CD4-positive, alpha-beta T cell treated with Interleukin-1 beta for 1 hour (primary cell): ENCODE results near the gene ADNP.

Experiments
- DNase-seq, 2 donors: peaks; one replicate each; pipeline ENCODE4 v3.0.0-alpha.2; 2020 to 2022

The ADNP gene

DNA sequence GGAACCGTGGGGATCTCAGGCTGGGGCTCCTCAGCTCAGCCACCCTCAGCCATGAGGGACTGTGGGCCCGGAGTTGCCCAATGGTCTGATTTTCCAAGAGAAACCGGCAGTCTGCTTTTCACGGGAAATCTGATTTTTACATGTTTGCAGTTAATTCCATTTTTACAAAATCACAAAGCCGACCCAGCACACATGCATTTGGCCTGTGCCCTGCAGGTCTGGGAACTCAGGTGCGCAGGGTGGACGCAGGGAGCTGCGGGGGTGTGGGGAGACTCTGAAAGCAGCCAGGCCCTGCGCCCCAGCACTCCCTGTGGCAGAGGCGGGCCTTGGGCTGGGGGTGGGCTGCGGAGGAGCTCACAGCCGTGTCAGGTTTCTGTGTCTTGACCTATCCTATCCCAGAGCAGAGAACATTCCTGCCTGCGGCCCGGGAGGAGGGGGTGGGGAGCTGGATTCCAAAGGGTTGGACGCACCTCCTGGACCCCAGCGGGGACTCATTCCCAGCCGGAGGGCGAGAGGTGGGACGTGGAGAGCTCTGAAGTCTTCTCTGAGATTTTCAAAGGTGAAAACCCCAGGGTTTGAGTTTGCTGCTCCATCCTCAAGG, 60.6 kb downstream of the ADNP start:
- DNase-seq, result no peak

GRCh38 chr20:50868509-50869495, 62.4 kb downstream of the ADNP start:
- DNase-seq, result no peak

DNA sequence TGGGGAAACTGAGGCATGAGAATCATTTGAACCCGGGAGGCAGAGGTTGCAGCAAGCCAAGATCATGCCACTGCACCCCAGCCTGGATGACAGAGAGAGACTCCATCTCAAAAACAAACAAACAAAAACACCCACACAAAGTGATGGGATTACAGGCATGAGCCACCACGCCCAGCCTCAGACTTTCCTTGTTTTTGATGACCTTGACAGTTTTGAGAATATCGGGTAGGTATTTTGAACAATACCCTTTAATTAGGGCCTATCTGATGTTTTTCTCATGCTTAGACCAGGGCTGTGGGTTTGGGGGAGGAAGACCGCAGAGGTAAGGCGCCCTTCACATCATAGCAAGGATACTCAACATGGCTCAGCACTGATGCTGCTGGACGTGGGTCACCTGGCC, 63.4 kb downstream of the ADNP start:
- DNase-seq, result no peak

GRCh38 chr20:50866831-50867230, 64.4 kb downstream of the ADNP start:
- no peak for DNase-seq

- DNase-seq, result no peak
Observed at GRCh38 chr20:50866036-50866685, 65.1 kb downstream of the ADNP start.

- no peak for DNase-seq
Observed at GRCh38 chr20:50865591-50865990, 65.6 kb downstream of the ADNP start.

- no peak for DNase-seq
Observed at GRCh38 chr20:50865114-50865513, 66.1 kb downstream of the ADNP start.

DNA sequence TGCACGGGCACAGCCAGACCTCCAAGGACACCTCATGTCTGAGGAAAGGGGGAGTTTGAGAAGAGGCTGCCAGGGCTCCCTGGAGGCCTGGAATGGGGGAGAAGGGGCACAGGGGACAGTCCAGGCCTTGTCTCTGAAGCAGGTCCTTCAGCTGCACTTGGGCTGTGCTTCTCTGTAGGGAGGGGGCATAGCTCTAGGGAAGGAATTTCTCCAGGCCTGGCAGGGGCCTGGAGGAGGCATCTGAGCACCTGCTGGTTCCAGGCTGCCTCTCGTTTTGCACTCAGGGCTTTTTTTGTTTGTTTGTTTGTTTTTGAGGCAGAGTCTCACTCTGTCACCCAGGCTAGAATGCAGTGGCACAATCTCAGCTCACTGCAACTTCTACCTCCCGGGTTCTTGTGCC, 68.7 kb downstream of the ADNP start:
- DNase-seq, result no peak

DNA sequence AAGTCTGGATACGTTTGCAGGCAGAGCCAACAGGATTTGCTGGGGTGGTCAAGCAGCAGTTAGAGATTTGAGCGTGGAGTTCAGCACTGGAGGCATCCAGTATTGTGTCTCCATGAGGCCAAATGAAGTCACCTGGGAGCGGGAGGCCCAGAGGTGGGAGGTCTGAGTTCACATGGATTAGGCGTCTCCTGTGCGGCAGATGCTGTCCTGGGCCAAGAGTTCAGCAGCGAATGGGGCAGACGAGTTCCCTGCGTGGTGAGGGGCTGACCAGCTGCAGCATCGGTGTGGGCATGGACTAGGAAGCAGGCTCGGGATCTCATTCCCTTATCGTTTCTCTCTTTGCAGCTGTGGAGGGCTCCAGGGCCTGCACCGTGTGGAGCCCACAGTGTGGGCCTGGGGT, 70.2 kb downstream of the ADNP start:
- DNase-seq, result no peak

DNA sequence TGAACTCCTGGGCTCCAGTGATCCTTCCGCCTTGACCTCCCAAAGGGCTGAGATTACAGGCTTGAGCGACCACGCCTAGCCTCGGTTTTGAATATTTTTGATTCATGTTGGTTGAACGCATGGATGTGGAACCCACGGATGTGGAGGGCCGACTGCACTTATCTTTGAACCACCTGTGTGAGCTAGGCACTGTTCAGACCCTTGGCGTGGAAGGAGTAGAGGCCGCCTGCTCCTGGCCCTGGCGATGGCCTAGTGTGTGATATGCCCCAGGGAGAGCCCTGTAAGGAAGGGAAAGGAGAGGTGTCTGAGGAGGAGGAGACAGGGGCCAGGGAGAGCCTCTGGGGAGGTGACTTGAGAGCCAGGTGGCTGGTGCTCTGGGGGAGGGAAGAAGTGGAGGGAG, 72.1 kb downstream of the ADNP start:
- no peak for DNase-seq

- no peak for DNase-seq
Observed at GRCh38 chr20:50858525-50858924, 72.7 kb downstream of the ADNP start.

DNA sequence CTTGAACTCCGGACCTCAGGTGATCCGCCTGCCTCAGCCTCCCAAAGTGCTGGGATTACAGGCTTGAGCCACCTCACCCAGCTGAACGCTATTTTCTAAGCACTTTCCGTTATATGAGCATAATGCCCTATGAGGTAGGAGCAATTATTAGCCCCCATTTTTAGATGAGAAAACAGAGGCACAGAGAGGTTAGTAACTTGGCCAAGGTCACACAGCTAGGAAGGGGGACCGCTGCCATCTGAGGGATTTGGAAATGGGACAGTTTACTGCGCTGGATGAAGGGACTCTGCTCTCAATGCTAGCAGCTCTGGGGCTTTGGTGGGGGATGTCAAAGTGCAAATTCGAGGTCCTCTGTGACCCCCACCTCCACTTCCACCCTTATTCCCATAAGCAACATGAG, 73.9 kb downstream of the ADNP start:
- DNase-seq, result no peak

DNA sequence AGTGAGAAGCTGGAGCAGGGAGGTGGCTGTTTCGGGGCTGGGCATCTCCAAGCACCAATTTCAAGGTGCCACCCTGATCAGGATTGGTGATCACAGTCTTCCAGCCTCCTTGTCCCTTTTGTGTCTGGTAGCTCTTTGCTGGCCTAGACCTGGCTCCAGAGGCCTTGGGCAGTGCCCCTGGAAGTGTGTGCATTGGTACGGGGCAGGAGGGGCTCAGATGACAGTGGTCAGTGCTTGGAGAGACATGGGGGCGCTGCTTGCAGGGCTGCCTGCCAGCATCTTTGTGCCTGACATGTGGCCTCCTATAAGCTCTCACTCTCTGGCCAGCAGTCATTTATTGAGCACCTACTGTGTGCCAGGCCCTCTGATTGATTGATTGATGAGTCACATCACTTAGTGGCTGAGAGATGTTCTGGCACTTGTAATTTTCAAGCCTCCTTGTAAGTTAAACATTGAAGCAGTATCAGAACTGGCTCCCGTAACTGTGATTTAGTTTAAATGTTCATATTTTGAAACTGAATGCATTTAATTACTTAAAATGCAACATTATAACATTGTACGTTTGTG, 74.7 kb downstream of the ADNP start:
- DNase-seq, result no peak

GRCh38 chr20:50855498-50856474, 75.5 kb downstream of the ADNP start:
- no peak for DNase-seq

- no peak for DNase-seq
Observed at GRCh38 chr20:50854506-50855249, 76.6 kb downstream of the ADNP start.

- DNase-seq, result no peak
Observed at GRCh38 chr20:50852085-50852484, 79.2 kb downstream of the ADNP start.

DNA sequence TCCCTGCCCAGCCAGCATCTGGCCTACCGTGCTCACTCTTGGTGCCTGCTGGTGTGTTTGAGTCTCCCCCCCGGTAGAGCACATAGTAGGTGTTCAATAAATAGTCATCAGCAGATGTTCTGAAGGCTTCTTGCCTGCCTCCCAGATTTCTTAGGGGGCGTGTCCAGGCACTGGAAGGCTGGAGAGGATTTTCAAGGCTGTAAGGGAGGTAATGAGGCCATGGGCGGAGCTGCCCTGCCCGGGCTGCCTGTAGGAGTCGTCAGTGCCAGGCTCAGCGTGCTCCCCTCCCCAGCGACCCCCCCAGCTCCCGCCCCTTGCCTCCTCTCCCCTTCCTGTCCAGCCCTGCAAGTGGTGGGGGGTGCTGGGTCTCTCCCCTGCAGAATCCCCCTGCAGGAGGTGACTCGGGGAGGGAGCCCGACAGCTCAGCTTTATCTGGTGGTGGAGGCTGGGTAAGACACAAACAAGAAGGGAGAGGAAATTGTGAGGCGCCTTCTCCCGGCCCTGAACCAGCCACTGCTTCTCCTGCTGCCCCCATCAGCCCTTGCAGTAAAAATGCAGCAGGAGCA, 80.4 kb downstream of the ADNP start:
- DNase-seq, result no peak

DNA sequence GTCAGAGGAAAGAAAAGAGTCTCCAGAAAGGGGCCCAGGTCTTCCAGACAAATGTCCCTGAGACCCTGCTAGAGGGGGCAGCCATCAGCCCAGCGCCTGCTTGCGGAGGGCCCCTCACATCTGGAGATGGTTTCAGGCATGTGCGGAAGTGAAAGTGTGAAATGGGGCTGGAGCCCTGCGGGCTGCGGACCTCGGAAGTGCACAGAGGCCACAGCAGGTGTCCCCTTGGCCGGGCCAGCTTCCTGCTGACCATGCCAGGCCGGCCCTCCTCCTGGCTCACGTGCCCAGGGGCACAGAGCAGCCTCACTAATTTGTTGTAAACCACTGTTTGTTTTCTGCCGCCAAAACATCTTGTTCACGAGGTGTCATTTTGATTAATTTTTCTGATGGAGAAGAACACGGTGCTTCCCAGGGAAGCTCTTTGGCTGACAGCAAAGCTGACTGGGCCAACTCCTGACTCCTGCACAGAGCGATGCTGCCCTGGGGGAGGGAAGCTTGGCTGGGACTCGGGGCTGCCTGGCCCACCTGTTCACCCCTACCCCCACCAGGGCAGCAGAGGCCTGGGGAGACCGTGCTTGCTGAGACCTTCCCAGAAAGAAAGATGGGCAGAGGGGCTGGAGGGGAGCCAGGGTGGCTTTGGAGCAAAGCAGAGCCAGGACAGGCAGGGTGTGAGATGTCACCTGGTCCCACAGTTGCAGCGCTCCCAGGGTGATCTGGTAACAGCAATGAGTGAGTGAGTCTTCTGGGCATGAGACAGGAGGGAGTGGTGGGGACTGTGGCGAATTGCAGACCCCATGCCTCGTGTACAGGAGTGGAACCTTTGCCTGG, 82.2 kb downstream of the ADNP start:
- no peak for DNase-seq

DNA sequence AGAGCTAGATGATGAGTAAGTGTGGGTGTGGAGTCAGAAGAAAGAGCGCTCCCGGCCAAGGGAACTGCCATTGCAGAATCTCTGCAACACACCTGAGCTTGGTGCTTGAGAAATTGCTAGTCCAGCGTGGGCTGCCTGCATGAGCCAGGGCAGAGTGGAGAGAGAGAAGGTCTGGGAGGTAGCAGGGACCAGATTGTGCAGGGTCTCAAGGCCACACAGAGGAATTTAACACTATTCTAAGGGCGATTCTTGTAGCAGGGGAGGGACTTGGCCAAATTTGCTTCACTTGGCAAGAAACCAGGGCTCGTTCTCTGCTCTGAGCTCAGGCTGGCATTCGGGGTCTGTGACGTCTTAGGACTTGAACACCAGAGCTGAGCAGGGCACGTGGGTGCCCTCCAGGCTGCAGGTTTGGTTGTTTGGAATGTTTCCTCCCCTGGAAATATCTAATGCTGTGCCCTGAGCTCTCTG, 82.9 kb downstream of the ADNP start:
- DNase-seq, result no peak

GRCh38 chr20:50845566-50846215, 85.5 kb downstream of the ADNP start:
- DNase-seq, result no peak
